Measurements from ENCODE around the gene DAP.

The DAP gene

DNA sequence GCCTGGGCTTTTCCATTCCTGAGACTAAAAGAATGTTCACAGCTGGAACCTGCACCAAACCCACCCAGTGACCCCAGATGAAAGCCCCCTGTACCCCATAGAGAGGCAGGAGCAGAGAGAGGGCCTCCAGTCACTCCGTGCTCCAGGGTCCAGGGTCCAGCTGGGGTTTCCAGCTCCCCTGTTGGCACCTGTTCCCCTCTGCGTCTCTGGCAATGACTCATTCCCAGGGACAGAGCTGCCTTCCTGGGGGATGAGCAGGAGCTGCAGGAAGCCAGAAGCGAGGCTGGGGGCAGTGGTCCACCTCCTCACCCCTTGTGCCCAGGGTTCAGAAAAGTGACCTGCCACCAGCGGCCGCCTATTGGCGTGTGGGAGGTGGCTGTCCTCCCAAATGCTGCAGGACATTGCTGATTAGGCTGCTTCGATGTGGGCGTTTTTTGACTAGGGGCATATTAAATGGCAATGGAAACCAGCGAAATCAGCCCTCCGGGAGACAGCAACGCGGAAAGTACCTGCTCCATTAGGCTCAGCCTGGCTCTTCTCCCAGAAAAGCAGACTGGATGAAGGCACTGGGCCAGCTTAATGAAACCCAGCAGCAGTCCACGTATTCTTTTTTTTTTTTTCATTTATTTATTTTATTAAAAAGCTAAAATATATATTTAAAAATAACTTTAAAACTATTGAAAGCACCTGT is 97.4 kb downstream of the DAP start:
- no peak overlapping the region for H3K4me3 ChIP-seq (ENCODE audit: low read depth, low read length)
- TF ChIP-seq, protein P1, sequence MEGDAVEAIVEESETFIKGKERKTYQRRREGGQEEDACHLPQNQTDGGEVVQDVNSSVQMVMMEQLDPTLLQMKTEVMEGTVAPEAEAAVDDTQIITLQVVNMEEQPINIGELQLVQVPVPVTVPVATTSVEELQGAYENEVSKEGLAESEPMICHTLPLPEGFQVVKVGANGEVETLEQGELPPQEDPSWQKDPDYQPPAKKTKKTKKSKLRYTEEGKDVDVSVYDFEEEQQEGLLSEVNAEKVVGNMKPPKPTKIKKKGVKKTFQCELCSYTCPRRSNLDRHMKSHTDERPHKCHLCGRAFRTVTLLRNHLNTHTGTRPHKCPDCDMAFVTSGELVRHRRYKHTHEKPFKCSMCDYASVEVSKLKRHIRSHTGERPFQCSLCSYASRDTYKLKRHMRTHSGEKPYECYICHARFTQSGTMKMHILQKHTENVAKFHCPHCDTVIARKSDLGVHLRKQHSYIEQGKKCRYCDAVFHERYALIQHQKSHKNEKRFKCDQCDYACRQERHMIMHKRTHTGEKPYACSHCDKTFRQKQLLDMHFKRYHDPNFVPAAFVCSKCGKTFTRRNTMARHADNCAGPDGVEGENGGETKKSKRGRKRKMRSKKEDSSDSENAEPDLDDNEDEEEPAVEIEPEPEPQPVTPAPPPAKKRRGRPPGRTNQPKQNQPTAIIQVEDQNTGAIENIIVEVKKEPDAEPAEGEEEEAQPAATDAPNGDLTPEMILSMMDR (IDR thresholded peaks at IDR 0.05; ENCODE audit: borderline replicate concordance, insufficient read depth, low read depth, low read length): no peak

DNA sequence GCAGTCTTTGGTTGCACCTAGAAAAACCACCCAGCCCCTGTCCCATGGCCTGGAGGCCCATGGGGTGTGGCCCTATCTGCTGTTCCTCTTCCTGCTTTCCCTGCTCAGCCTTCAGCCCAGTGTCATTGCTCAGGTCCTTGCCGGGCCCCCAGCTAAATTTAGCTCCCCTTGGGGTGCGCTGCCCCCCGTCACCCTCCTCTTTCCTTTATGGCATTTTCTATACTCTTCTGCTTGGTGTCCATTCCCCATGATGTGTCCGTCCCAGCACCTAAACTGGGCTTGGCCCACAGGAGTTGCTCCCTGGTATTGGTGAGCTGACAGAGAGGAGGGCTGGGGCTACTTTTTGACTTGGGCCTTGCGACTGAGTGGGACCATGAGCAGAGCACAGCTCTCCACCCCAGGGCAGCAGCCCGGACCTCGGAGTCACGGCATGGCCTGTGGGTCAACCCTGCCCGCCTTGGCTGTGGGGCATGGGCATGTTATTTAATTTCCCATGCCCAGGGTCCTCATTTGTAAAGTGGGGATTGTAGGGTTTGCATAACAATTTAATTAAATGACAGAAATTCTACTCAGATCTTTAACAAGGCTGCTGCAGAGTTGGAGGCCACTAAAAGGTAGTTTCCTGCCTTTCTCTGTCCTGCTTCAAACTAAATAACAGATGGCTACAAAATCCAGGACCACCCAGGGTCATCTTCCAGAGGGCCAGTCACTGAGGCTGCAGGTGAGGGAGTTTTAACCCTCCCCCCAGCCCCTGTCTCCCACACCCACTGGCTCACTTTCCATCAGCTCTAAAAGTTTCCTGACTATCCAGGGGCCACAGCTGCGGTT is 98.2 kb downstream of the DAP start:
- TF ChIP-seq, protein P1 (IDR thresholded peaks at IDR 0.05; ENCODE audit: borderline replicate concordance, insufficient read depth, low read depth, low read length): no peak
- no peak overlapping the region for H3K4me3 ChIP-seq (ENCODE audit: low read depth, low read length)

DNA sequence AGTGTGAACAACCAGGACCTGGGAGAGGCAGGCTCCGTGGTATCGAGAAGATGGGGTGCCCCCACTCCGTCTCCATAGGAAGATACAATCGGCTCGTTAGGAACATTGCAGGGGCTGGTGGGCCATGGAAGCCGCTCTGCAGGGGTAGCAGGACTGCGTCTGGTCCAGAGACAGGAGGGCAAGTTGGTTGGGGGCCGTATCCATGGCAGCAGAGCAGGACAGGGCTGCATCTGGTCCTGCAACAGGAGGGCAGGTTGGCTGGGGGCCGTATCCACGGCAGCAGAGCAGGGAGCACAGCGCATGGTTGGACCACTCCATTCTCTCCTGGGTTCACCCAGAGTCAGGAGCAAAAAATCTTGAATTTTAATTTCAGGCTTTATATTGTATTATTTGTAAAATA is 99.0 kb downstream of the DAP start:
- TF ChIP-seq, protein P1 (IDR thresholded peaks at IDR 0.05; ENCODE audit: borderline replicate concordance, insufficient read depth, low read depth, low read length): no peak
- no peak overlapping the region for H3K4me3 ChIP-seq (ENCODE audit: low read depth, low read length)

DNA sequence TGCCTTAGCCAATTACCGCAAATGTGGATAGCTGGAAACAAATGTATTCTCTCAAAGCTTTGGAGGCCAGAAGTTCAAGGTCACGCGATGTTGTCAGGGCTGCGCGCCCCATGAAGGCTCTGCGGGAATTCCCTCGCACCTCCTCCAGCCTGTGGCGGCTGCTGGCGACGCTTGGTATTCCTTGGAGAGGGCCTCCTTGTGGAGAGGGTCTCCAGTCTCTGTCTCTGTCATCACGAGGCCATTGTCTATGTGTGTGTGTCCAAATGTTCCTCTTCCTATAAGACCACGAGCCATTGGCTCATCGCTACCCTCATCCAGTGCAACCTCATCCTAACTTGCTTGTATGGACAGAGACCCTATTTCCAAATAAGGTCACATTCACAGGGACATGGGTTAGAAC is 99.6 kb downstream of the DAP start:
- H3K4me3 ChIP-seq (ENCODE audit: low read depth, low read length): no peak overlapping the region
- TF ChIP-seq, protein P1 (IDR thresholded peaks at IDR 0.05; ENCODE audit: borderline replicate concordance, insufficient read depth, low read depth, low read length): no peak

DNA sequence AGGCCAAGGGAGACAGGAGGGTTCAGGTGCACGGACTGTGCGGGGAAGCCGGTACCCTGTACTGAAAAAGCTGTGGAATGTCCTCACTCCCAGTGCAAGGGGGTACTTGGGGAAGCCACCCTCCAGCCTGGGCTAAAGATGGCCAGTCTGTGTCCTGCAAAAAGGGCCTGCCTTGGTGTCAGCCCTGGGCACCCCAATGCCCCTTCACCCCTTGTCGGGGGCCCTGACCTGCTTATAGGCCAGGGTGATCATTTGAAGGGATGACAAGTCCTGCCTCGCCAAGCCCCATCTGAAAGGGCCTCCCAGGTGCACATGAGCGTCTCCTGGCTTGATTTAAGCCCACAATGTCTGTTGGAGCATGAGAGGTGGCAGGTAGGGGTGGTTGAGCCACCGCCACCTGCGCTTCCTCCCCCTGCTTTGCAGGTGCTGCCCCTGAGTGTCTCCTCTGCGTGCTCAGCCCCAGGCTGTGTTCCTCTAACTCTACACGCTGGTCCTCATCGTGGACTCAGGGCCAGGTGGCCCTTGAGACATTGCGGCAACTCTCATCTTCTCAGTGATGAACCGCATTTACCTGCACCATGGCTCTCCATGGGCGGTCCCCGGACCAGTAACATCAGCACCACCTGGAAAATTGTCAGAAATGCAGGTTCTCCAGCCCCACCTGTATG is 100.2 kb downstream of the DAP start:
- TF ChIP-seq, protein P1 (IDR thresholded peaks at IDR 0.05; ENCODE audit: borderline replicate concordance, insufficient read depth, low read depth, low read length): no peak
- no peak overlapping the region for H3K4me3 ChIP-seq (ENCODE audit: low read depth, low read length)

DNA sequence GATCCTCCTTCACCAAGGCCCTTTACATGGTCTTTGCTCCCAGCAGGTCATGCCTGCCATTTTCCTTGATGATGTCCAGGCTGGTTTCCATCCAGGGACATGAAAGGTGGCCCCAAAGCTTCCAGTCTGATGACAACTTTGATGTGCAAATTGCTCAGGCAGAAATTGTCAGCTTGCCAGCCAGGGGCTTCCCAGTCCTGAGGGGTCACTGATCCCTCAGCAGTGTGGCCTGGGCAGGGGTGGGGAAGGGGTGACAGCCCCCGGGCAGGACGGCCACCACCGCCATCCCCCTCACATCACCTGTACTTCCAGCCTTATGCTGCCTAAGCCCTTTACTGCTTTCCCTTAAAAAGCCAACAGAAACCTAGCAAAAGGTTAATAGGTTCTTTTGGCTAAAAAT is 100.9 kb downstream of the DAP start:
- H3K4me3 ChIP-seq (ENCODE audit: low read depth, low read length): no peak overlapping the region
- TF ChIP-seq, protein P1 (IDR thresholded peaks at IDR 0.05; ENCODE audit: borderline replicate concordance, insufficient read depth, low read depth, low read length): no peak

All from GM12875 (cell line).